HG02588 (cell line): Measurements from ENCODE around the gene FIBCD1.

Experiments used
- ATAC-seq: cut with Tn5 transposase; IDR thresholded peaks from one replicate; pipeline ENCODE4 v1.9.1; 2021; ENCODE audit warnings: mild to moderate bottlenecking, moderate library complexity; ENCODE audit not compliant: unreplicated experiment

Gene FIBCD1

GRCh38 chr9:130862747-130863146 lies 76.3 kb downstream of the FIBCD1 start:
- no peak for ATAC-seq

GRCh38 chr9:130862217-130862616 lies 76.8 kb downstream of the FIBCD1 start:
- ATAC-seq: no peak

DNA sequence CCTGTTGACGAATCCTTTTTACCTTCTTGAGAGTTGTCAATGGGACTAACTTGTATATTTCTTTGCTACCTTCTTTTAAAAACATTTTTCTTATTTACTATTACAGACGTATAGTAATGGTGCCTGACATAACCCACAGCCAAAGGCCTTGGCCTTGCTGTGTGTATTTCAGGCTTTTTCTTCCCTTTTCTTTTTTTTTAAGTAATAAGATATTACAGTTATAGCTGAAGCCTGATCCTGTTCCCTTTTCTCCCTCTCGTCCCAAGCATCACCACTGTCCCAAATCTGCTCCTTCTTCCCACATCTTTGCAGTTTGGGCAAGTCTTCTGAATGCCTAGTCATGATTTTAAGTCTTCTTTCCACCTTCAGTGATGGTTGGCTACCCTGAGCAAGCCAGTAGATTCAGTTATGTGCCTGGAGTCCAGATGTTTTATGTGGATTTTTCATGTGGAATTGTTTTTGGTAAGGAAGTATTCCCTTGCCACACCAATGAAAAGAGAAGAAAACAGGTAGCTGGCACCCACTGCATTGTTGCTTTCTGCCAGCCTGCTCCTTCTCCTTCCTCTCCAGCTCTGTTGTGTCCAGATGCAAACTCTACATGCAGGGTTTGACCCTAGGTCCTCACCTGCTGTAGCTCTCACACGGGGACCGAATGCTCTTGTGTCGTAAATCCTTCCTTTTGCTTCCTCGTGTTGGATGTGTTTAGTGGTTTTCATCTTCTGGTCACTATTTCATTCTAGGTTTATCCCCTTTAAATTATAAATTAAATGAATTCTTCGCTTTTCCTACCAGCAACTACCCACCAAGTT lies 77.5 kb downstream of the FIBCD1 start:
- ATAC-seq: no peak

DNA sequence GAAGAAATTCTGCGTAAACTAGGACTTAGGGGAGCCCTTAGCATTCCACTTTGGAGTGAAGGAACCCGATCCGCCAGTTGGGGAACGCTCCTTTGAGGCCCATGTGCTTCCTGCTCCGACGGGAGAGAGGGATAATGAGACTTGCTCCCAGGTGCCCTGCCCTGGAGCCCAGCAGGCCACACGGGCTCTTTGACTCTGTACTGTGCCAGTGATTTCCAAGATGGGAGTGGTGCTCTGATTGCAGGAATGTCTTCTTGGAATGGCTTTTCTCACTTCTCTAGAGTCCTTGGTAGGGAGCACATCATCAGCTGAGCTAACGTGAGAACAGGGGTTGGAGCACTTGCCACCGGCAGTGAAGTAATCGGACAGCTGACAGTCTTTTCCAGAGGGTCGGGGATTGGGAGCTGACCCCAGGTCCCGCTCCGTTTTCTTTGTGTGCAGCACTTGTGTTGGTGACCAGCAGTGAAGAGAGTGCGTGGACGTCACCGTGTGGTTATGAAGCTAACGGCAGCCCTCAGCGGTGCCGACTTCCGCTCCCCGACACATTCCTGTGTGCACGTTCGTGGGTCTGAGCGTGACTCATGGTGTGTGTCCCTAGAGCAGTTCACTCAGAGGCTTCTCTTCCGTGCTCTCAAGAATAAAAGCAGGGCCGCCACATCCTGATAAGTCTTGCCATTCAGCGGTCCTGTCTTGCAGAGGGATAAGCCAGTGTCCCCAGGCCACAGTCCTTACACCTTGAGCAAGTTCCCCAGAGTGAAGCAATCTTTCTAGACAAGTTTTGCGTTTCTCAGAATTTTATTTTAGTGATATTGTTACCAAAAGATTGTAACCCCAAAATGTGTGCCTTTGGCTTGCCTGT lies 78.4 kb downstream of the FIBCD1 start:
- no peak for ATAC-seq

GRCh38 chr9:130858739-130859705 lies 80.0 kb downstream of the FIBCD1 start:
- ATAC-seq: no peak

DNA sequence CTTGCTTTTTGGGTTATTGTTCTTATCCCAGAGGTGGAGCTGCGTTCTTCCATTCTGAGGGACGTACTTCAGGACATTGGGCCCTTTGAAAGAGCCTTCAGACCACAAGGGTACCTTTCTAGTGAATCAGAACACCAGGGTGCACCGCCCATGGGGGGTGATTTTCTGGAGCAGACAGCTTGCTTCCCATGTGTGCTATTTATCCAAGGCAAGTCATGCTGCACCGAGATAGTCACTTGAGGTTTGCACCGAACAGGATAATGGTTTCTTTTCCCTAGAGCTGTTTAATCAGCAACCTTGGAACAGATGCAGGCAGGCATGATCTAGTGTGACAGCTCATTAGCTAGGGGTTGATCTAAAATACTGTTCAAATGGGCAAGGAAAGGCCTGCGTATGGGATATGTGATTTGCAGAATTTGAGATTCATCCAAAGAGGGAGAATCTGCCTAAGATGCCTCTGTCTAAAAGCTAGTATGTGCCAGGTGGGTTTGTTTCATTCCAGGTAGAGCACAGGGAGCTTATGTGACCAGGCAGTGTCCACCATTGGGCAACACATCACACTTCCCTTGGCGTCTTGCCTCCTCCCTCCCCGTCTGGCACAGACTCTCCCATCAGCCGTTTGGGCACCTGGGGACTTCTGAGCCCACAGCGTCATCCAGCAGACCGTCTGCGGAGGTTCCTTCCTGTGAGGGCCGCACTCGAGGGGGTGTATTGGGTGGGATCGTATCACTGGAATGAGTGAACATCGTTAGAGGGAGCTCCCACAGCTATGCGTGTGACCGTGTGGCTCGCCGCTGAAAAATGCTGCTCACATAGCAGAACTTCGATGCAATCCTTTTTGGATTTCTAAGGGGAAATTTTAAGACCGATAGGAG lies 80.9 kb downstream of the FIBCD1 start:
- no peak for ATAC-seq

DNA sequence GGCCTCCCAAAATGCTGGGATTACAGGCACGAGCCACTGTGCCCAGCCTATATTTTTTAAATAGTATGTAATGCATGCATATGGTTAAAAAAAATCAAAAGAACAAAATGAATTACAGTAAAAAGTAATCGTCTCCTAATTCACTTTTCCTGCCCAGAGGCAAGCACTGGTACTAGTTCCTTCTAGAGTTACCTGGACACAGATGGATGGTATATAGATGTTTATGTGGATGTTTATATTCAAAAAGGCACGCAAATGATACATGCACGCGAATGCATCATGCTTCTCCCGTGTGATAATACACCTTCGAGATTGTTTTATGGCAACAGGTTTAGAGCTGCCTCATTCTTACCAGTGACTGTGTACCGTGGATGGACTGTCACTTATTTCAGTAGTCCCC lies 82.6 kb downstream of the FIBCD1 start:
- ATAC-seq: no peak

DNA sequence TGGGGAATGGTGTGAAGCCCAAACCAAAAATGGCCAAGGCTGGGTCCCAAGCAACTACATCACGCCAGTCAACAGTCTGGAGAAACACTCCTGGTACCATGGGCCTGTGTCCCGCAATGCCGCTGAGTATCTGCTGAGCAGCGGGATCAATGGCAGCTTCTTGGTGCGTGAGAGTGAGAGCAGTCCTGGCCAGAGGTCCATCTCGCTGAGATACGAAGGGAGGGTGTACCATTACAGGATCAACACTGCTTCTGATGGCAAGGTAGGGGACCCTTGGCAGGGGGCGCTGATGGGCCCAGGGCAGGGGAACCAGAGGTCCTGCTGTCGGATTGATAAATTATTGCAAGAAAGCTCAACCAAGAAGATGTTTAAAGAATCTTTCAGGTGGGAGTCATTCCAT lies 84.2 kb downstream of the FIBCD1 start:
- ATAC-seq: no peak

DNA sequence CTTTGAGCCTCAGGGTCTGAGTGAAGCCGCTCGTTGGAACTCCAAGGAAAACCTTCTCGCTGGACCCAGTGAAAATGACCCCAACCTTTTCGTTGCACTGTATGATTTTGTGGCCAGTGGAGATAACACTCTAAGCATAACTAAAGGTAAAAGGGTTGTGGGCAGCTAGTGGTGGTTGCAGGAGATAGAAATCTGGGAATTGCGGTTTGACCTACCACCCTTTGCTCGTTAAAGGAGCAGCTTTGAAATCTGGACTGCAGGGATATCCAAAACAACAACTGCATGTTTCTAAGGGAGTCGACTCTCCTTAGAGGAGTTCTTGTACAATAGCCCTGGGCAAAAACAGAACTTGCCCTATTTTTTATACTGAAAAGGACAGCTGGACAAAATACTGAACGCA lies 85.0 kb downstream of the FIBCD1 start:
- no peak for ATAC-seq

DNA sequence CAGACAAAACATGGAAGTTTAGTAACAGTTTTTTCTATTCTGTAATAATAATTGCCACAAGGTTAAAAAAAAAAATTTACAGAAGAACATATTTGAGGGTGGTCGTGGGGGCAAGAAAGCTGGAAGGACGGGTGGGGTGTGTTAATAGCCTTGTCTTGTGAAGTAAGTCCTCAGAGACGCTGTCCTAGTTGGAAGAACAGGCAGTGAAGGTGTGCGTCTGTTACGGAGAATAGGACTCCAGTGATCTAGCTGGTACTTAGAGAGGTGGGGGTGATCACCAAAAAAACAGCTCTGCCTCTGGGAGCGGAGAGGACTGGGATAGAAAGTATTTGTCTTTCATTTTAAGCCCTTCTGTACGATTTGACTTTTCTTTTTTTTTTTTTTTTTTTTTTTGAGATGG lies 86.2 kb downstream of the FIBCD1 start:
- ATAC-seq: no peak
